NCI-H146 treated with DMSO at 0.1 percent for 48 hours (cell line): ENCODE results near the gene TP53TG3C.
"Not testable (repeated sequence)": the region's sequence is repeated elsewhere in the genome, so short reads cannot be mapped to it uniquely, and the experiment has no call there.

Experiments used
- DNase-seq: peaks from one replicate; lab custom pipeline; 2025; ENCODE audit not compliant: unreplicated experiment; lab: John Stamatoyannopoulos, UW

TP53TG3C gene

GRCh38 chr16:33193926-33194325, at the start of gene TP53TG3C:
Gene TP53TG3C (plus strand): TSS chr16:33194226. CDS start chr16:33194294, 68 bp downstream.
- DNase-seq = not testable (repeated sequence)
